GM21737 (cell line): ENCODE results near the gene PCDHGB6.
A peak's percentile ranks its signal among the peaks of the same experiment; 100 is the strongest.
"Not testable (repeated sequence)": the region's sequence is repeated elsewhere in the genome, so short reads cannot be mapped to it uniquely, and the experiment has no call there.

ENCODE experiments used
- ATAC-seq: cut with Tn5 transposase; IDR thresholded peaks from one replicate; pipeline ENCODE4 v1.9.1; 2021; ENCODE audit warnings: mild to moderate bottlenecking, moderate library complexity; ENCODE audit not compliant: unreplicated experiment

The PCDHGB6 gene

GRCh38 chr5:141417494-141418172, 9.8 kb downstream of the PCDHGB6 start, which contains the start of gene PCDHGB7:
TSS of gene PCDHGB7 (plus strand) at chr5:141417677. CDS start at chr5:141417860, 183 bp downstream.
- peak; percentile 87 for ATAC-seq

GRCh38 chr5:141419074-141419880, 11.5 kb downstream of the PCDHGB6 start:
- no peak for ATAC-seq

GRCh38 chr5:141420855-141421488, 13.2 kb downstream of the PCDHGB6 start, which contains the start of gene PCDHGA11:
TSS of gene PCDHGA11 (plus strand) at chr5:141421051. CDS start at chr5:141421228, 177 bp downstream.
- ATAC-seq, result no peak

- ATAC-seq, result no peak
Observed at GRCh38 chr5:141421489-141421855, 13.7 kb downstream of the PCDHGB6 start.

GRCh38 chr5:141422742-141423291, 15.0 kb downstream of the PCDHGB6 start:
- ATAC-seq, result no peak

GRCh38 chr5:141427783-141428426, 20.1 kb downstream of the PCDHGB6 start:
- ATAC-seq, result no peak

GRCh38 chr5:141430332-141431113, 22.7 kb downstream of the PCDHGB6 start, which contains the start of gene PCDHGA12:
TSS of gene PCDHGA12 (plus strand) at chr5:141430507. CDS start at chr5:141430760, 253 bp downstream.
- ATAC-seq, result peak; percentile 81

- ATAC-seq, result no peak
Observed at GRCh38 chr5:141431286-141431685, 23.5 kb downstream of the PCDHGB6 start.

GRCh38 chr5:141432308-141432707, 24.5 kb downstream of the PCDHGB6 start:
- not testable (repeated sequence) for ATAC-seq

- not testable (repeated sequence) for ATAC-seq
Observed at GRCh38 chr5:141432726-141433125, 24.9 kb downstream of the PCDHGB6 start.

GRCh38 chr5:141434006-141434405, 26.2 kb downstream of the PCDHGB6 start:
- no peak for ATAC-seq

GRCh38 chr5:141437221-141437620, 29.4 kb downstream of the PCDHGB6 start:
- ATAC-seq, result no peak

GRCh38 chr5:141439411-141440141, 31.8 kb downstream of the PCDHGB6 start:
- no peak for ATAC-seq

- no peak for ATAC-seq
Observed at GRCh38 chr5:141440341-141440740, 32.5 kb downstream of the PCDHGB6 start.

GRCh38 chr5:141441571-141442170, 33.9 kb downstream of the PCDHGB6 start:
- ATAC-seq, result no peak
